T-cell (primary cell): Measurements from ENCODE around the gene ABCC11. TPM values are rescaled to one million over a fixed set of nuclear protein-coding genes. Genes with fewer than 3 reads are reported as not detected.
A peak's percentile ranks its signal among the peaks of the same experiment; 100 is the strongest.

Experiments
- ATAC-seq, 4 experiments: fragments of 200-7000 bp in 3 of 4; fragments of 150-1000 bp in 1 of 4; cut with Tn5 transposase; replicated peaks in 1 of 4; 1 replicate in 3 of 4; 2 replicates in 1 of 4; pipeline ENCODE4 v1.10.0; 2021; ENCODE audit warnings: moderate library complexity in 3 of 4, mild to moderate bottlenecking in 2 of 4, moderate number of reproducible peaks in 1 of 4
- CTCF ChIA-PET, 2 donors: fragments of 300-600 bp; sonication (Branson Sonifier 250); formaldehyde crosslinking; loops; one replicate each; lab custom pipeline; 2022; ENCODE audit warnings: antibody characterized with exemption in 2 of 2; lab: Charles Lee
- POLR2A ChIA-PET, 2 donors: fragments of 300-600 bp; sonication (Branson Sonifier 250); formaldehyde crosslinking; loops; one replicate each; lab custom pipeline; 2022; ENCODE audit warnings: antibody characterized with exemption in 2 of 2; lab: Charles Lee
- DNase-seq, 35 experiments: peaks; one replicate each; pipeline versions ENCODE4 v3.0.0 to v3.0.0-alpha.2; 2013 to 2023
- H3K27ac ChIP-seq: one replicate; pipeline ENCODE4 v1.5.1; 2013; ENCODE audit warnings: low read length
- H3K27me3 ChIP-seq, 2 experiments: replicated peaks in 1 of 2; 1 replicate in 1 of 2; 2 replicates in 1 of 2; pipeline versions ENCODE4 v1.6.1 to v1.7.0; 2013; ENCODE audit warnings: low read length in 1 of 2, mixed read lengths in 1 of 2; ENCODE audit not compliant: control insufficient read depth in 2 of 2, insufficient read depth in 2 of 2; ENCODE audit errors: extremely low read depth in 1 of 2
- H3K36me3 ChIP-seq, 2 donors: 1 replicate in 1 of 2; 2 replicates in 1 of 2; pipeline versions ENCODE4 v1.6.1 to v1.7.0; 2013; ENCODE audit warnings: low read length in 1 of 2; ENCODE audit not compliant: control insufficient read depth in 2 of 2, insufficient read depth in 1 of 2; ENCODE audit errors: extremely low read depth in 1 of 2
- H3K4me1 ChIP-seq, 2 experiments: 1 replicate in 1 of 2; 2 replicates in 1 of 2; pipeline versions ENCODE4 v1.6.1 to v1.7.0; 2013; ENCODE audit warnings: low read length in 2 of 2, mixed read lengths in 1 of 2; ENCODE audit not compliant: insufficient read depth in 2 of 2, control insufficient read depth in 1 of 2; ENCODE audit errors: extremely low read depth in 1 of 2
- H3K4me3 ChIP-seq, 2 donors: 1 replicate in 1 of 2; 2 replicates in 1 of 2; pipeline versions ENCODE4 v1.5.1 to v1.7.0; 2013; ENCODE audit warnings: mild to moderate bottlenecking in 2 of 2, low read length in 1 of 2, moderate library complexity in 1 of 2; ENCODE audit not compliant: control insufficient read depth in 1 of 2; ENCODE audit errors: extremely low read depth in 1 of 2
- H3K9me3 ChIP-seq: 2 replicates; pipeline ENCODE4 v1.7.0; 2013
- H3K27ac Mint-ChIP-seq, 2 donors: one replicate each; pipeline ENCODE4 v1.8.0; 2020 to 2021; ENCODE audit warnings: mild to moderate bottlenecking in 2 of 2, mixed read lengths in 2 of 2
- H3K27me3 Mint-ChIP-seq, 2 donors: one replicate each; pipeline ENCODE4 v1.8.0; 2021 to 2022; ENCODE audit warnings: mixed read lengths in 2 of 2
- H3K36me3 Mint-ChIP-seq: one replicate; pipeline ENCODE4 v1.8.0; 2021; ENCODE audit warnings: mixed read lengths
- H3K4me1 Mint-ChIP-seq, 3 donors: one replicate each; pipeline ENCODE4 v1.8.0; 2020 to 2022; ENCODE audit warnings: mixed read lengths in 3 of 3, mild to moderate bottlenecking in 1 of 3
- H3K4me3 Mint-ChIP-seq, 3 donors: one replicate each; pipeline ENCODE4 v1.8.0; 2020 to 2022; ENCODE audit warnings: mild to moderate bottlenecking in 3 of 3, mixed read lengths in 3 of 3, moderate library complexity in 3 of 3
- H3K9me3 Mint-ChIP-seq, 3 donors: one replicate each; pipeline ENCODE4 v1.8.0; 2020 to 2022; ENCODE audit warnings: mixed read lengths in 3 of 3
- WGBS: methylation state at CpG from one replicate; pipeline ENCODE4 v1.1.5; 2013; ENCODE audit warnings: missing lambda C conversion rate; ENCODE audit not compliant: insufficient coverage; 5-methylcytosine and 5-hydroxymethylcytosine counted together
- total RNA-seq, 35 experiments: library from RNA in 6 of 35; stranded (reverse) in 6 of 35; fragments of 120-200 nt in 1 of 35; gene quantifications; one replicate each; pipeline versions ENCODE4 v1.2.1 to v1.2.4 and lab custom pipeline; 2013 to 2026

The ABCC11 gene
- total RNA-seq, 5 donors from 2014 or later (not counting 1 experiment from before 2014, with no cell fraction given), result 0.07 to 0.29 (median 0.25) TPM; not detected in 2

DNA sequence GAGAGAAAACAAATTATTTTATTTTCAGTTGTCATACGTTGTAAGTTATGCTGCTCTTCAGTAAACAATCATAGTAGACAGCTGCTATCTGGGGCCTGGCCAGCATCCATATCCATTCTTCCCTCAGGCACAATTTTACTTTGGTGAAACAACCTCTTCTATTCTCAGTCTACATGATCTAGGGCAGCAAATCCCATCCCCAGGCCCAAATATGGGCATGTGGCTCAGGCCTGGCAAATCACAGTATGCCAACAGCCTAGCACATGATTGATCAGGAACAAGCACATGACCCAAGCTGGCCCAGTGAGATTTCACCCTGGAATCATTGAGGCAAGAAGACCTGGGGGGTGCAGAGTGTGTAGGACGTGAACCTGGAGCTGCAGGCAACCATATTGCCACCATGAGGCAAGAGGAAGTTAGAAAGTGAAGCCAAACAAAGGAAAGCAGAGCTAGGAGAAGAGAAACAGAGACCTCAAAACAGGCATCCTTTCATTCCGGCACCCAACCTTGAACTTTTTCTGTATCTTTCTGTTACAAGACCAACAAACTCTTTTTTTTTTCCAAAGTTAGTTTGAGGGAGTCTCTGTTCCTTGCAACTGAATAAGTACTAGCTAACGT lies 81.3 kb downstream of the ABCC11 start:
- no peak overlapping the region for H3K4me3 Mint-ChIP-seq
- peaks cover 0 to 4% (median 4%) of the 10 kb centered on the region in 3 donors for H3K4me1 Mint-ChIP-seq
- peaks cover 6 to 7% of the 10 kb centered on the region in 2 donors for H3K27me3 Mint-ChIP-seq
- Histone ChIP-seq H3K4me3 (no peak overlapping the region), H3K9me3 (no peaks in the 10 kb centered on the region), H3K27ac (no peak overlapping the region), H3K4me1 (peaks cover 0 to 5% of the 10 kb centered on the region in 2 experiments), H3K36me3 (no peaks in the 10 kb centered on the region), H3K27me3 (peaks cover 0 to 3% of the 10 kb centered on the region in 2 experiments)
- H3K36me3 Mint-ChIP-seq, result no peaks in the 10 kb centered on the region
- POLR2A ChIA-PET, result interaction anchor here in 1 of 2 donors (0.6 kb wide), 1 partner anchor 1024 kb away, joined by 5 read pairs; no protein-coding TSS in a partner anchor
- WGBS, result 88% methylated on average over 3 of the region's 4 CpGs
- H3K27ac Mint-ChIP-seq, result no peak overlapping the region
- CTCF ChIA-PET, result interaction anchor here in 1 of 2 donors (0.6 to 0.8 kb wide), 2 partner anchors 465 to 1128 kb away, joined by 3 to 4 read pairs; no protein-coding TSS in a partner anchor
- no peaks in the 10 kb centered on the region for H3K9me3 Mint-ChIP-seq
- DNase-seq, result no peak
- ATAC-seq, result no peak

DNA sequence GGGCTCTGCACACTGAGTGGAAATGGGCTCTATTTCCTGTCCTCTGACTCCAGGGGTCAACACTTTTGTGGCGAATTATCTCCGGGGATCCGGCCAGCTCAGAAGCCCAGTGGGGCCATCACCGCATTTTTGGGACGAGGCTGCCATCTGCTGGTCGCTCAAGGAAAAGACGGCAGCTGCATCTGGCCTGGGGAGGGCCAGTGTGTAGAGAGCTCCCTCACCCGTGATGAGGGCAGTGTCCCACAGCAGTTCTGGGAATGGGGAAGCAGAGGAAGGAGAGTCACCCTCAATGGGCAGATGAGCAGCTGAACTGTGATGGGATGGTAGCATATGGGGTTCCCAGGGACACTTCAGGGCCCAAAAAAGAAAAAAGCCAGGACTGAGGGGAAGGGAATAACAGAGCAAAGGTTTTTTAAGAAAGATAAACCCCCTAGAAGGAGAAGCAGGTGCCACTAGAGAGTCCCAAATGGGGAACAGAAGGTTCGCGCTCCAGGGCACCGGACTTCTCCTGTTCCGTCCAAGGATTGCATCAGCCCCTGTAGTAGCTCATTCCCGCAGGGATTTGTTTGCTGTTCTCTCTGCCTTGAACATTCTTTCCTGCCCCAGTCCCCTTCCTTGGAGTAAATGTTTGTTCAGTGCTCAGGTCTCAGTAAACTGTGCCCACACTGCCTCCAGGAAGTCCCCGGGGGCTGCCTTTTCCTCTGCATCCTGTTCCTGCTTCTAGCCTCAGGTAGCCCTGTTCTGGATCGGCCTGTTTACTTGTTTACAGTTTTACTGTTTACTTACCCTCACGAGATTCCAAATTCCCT lies 82.2 kb downstream of the ABCC11 start:
- no peak overlapping the region for H3K4me3 Mint-ChIP-seq
- Histone ChIP-seq H3K36me3 (no peaks in the 10 kb centered on the region), H3K27me3 (peaks cover 0 to 3% of the 10 kb centered on the region in 2 experiments), H3K4me3 (no peak overlapping the region), H3K4me1 (peaks cover 0 to 5% of the 10 kb centered on the region in 2 experiments), H3K27ac (no peak overlapping the region), H3K9me3 (no peaks in the 10 kb centered on the region)
- ATAC-seq (peak; percentile 65 to 75 (median 69)), DNase-seq (peak in 34 of 35 experiments; percentile 16 to 75 (median 46))
- peaks cover 6 to 8% of the 10 kb centered on the region in 2 donors for H3K27me3 Mint-ChIP-seq
- H3K36me3 Mint-ChIP-seq, result no peaks in the 10 kb centered on the region
- H3K27ac Mint-ChIP-seq, result no peak overlapping the region
- WGBS, result 30% methylated on average over 12 of the region's 16 CpGs
- no peaks in the 10 kb centered on the region for H3K9me3 Mint-ChIP-seq
- ChIA-PET CTCF (interaction anchor here (0.6 to 2.0 kb wide), 15 partner anchors 9 to 1491 kb away, joined by 3 to 18 read pairs (median 4); partner anchors contain the start of genes DNAJA2 (in 1 of the 2) and NETO2 (in 1 of the 2)), POLR2A (no interaction called here)
- H3K4me1 Mint-ChIP-seq, result peaks cover 0 to 4% (median 4%) of the 10 kb centered on the region in 3 donors

DNA sequence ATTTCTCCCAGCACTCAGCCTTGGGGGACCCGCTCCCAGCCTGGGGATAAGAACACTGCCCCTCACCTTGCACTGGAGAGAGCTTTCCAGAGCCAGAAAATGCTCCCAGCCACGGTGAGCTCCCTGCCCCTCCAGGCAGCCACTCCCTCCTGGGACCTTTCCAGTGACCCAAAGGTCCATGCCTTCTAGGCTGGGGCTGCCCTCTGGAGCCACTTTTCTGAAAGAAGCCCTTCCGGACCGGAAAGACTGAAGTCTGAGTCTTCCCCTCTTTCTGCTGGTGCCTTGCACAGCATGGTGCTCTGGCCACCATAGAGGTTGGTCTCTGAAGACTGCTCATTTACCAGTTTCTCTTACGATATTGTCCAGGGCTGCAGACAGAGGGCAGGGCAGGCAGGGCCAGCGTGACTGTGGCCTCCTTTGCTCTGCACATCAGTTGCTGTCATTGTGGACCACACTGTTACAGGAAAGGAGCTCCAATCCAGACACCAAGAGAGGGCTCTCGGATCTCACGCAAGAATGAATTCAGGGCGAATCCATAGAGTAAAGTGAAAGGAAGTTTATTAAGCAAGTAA lies 84.4 kb downstream of the ABCC11 start:
- Histone ChIP-seq H3K27me3 (peaks cover 0 to 3% of the 10 kb centered on the region in 2 experiments), H3K9me3 (no peaks in the 10 kb centered on the region), H3K36me3 (no peaks in the 10 kb centered on the region), H3K4me3 (no peak overlapping the region), H3K27ac (no peak overlapping the region), H3K4me1 (peaks cover 0 to 5% of the 10 kb centered on the region in 2 experiments)
- H3K27ac Mint-ChIP-seq, result no peak overlapping the region
- H3K4me3 Mint-ChIP-seq, result no peak overlapping the region
- peaks cover 6 to 8% of the 10 kb centered on the region in 2 donors for H3K27me3 Mint-ChIP-seq
- CTCF ChIA-PET, result interaction anchor here in 1 of 2 donors (0.5 kb wide), 1 partner anchor 1058 kb away, joined by 3 read pairs; no protein-coding TSS in a partner anchor
- DNase-seq (no peak), ATAC-seq (no peak)
- peaks cover 0 to 9% (median 9%) of the 10 kb centered on the region in 3 donors for H3K4me1 Mint-ChIP-seq
- H3K36me3 Mint-ChIP-seq, result no peaks in the 10 kb centered on the region
- 86% methylated on average over 9 of the region's 9 CpGs for WGBS
- POLR2A ChIA-PET, result no interaction called here
- H3K9me3 Mint-ChIP-seq, result no peaks in the 10 kb centered on the region

DNA sequence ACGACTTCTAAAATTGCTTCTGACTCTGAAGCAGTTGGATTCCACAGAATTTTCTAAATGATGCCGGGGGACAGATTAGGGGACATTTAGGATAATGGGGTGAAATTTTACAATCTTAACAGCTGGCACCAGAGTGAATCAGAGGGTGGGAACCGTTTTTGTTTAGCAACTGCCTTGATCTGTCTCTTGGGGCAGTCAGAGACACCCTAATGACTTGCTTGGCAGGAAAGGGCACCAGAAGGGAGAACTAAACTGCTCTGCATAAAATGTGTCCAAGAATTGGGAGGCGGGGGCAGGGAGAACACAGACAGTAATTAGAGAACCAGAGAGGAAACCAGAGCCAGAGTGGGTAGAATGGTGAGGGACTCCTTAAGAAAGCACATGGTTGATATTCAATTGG lies 85.4 kb downstream of the ABCC11 start:
- H3K27ac ChIP-seq, result no peak overlapping the region
- Mint-ChIP-seq H3K4me3 (no peak overlapping the region), H3K27me3 (peaks cover 9 to 10% of the 10 kb centered on the region in 2 donors), H3K36me3 (no peaks in the 10 kb centered on the region), H3K9me3 (no peaks in the 10 kb centered on the region), H3K4me1 (peaks cover 0 to 14% (median 11%) of the 10 kb centered on the region in 3 donors), H3K27ac (no peak overlapping the region)
- H3K9me3 ChIP-seq, result no peaks in the 10 kb centered on the region
- ATAC-seq (no peak), DNase-seq (no peak)
- WGBS, result 62% methylated on average over 3 of the region's 4 CpGs
- CTCF ChIA-PET, result interaction anchor here in 1 of 2 donors (0.6 kb wide), 1 partner anchor 12 kb away, joined by 3 read pairs; no protein-coding TSS in a partner anchor
- POLR2A ChIA-PET, result interaction anchor here in 1 of 2 donors (0.6 kb wide), 1 partner anchor 1542 kb away, joined by 3 read pairs; no protein-coding TSS in a partner anchor
- peaks cover 0 to 5% of the 10 kb centered on the region in 2 experiments for H3K4me1 ChIP-seq
- H3K27me3 ChIP-seq, result peaks cover 4 to 8% of the 10 kb centered on the region in 2 experiments
- H3K36me3 ChIP-seq, result no peaks in the 10 kb centered on the region
- H3K4me3 ChIP-seq, result no peak overlapping the region

DNA sequence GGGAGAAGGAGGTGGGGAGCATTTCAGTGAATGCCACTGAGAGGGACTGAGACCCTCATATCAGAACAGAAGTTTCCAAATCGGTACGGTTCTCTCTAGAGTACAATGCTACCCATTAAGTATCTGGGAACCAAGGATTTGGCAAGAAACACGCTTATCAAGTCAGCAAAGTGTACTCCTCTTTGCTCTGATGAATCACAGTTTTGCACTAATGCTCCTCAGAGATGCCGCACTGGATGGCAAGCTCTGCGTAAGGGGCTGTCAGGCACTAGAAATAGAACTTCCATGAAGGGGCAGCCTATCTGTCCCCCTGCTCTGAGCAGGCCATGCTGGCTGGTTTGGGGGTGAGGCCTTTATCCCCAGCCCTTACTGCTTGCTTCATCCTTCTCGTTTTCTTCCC lies 86.8 kb downstream of the ABCC11 start:
- Mint-ChIP-seq H3K36me3 (no peaks in the 10 kb centered on the region), H3K4me3 (no peak overlapping the region), H3K27ac (no peak overlapping the region), H3K9me3 (no peaks in the 10 kb centered on the region), H3K4me1 (peaks cover 0 to 17% (median 13%) of the 10 kb centered on the region in 3 donors), H3K27me3 (peaks cover 11 to 12% of the 10 kb centered on the region in 2 donors)
- DNase-seq (no peak), ATAC-seq (no peak)
- Histone ChIP-seq H3K36me3 (no peaks in the 10 kb centered on the region), H3K27ac (no peak overlapping the region), H3K4me3 (no peak overlapping the region), H3K27me3 (peaks cover 4 to 20% of the 10 kb centered on the region in 2 experiments), H3K9me3 (no peaks in the 10 kb centered on the region), H3K4me1 (peaks cover 0 to 9% of the 10 kb centered on the region in 2 experiments)
- WGBS, result 100% methylated on average over 3 of the region's 6 CpGs
- ChIA-PET CTCF (interaction anchor here in 1 of 2 donors (0.5 to 1.2 kb wide), 3 partner anchors 461 to 1066 kb away, joined by 3 read pairs; no protein-coding TSS in a partner anchor), POLR2A (no interaction called here)
